Panc1 (cell line): Measurements from ENCODE around the gene ARX.

ENCODE experiments used
- CTCF ChIP-seq: fragments of 450-650 bp; IDR thresholded peaks from 2 replicates; pipeline ENCODE4 v1.5.1; 2017; ENCODE audit warnings: mild to moderate bottlenecking
- POLR2AphosphoS5 ChIP-seq: IDR thresholded peaks from 2 replicates; pipeline ENCODE4 v1.6.1; 2012; ENCODE audit warnings: mild to moderate bottlenecking, low read depth, low read length, moderate library complexity
- REST ChIP-seq, 2 experiments: IDR thresholded peaks; 2 replicates each; pipeline ENCODE4 v1.6.1; 2011 to 2012; ENCODE audit warnings: low read depth in 2 of 2, control low read depth in 1 of 2, low read length in 1 of 2, mild to moderate bottlenecking in 1 of 2, moderate library complexity in 1 of 2; ENCODE audit not compliant: insufficient read depth in 1 of 2
- TCF7L2 ChIP-seq: IDR thresholded peaks from 2 replicates; pipeline ENCODE4 v1.6.1; 2011; ENCODE audit warnings: mild to moderate bottlenecking, low read depth, low read length, inconsistent platforms

GRCh38 chrX:24985120-24985519 is 30.6 kb downstream of the ARX start:
- TF ChIP-seq CTCF (no peak), POLR2AphosphoS5 (no peak), REST (IDR thresholded peaks at IDR 0.05; ENCODE audit: insufficient read depth in 1 of 2, low read depth in 2 of 2, low read length in 1 of 2) (no peak), TCF7L2 (no peak)
